ENCODE data around the gene CCDC57.

CCDC57 gene

DNA sequence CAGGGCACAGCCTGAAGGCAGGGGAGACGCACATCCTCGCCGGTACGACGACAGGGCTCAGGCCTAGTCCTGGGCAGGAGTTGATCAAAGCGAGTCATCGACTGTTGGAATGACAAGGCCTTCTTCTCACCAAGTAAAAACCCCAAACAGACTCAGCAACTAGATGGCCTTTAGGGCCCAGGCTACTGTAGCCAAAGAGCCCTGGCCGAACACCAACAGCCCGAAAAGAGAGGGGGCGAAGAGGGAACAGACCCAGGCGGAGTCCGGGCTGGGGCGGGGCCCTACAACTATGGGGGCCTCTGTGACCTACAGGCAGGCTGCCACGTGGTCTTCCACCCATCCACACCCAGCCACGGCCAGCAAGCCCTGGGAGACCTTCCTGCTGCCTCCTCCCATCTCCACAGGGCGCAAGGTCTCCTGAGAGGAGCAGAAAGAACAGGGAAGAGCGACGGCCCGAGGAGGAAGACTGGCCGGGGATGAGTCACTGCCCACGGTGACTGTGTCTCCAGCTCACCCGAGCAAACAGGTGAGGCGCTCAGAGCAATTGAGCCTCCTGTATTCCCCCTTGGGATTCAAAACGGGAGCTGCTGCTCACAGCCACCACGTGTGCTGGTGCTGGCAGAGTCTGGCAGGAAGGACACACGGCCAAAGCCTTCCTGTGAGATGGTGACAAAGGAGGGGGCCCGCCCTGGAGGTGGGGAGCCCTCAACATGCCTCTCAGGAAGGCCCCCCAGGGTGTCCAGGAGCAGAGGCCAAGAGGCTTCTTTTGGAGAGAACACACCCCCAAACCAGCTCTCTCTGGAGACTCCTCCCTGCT, 33.9 kb upstream of the CCDC57 start:
- no peak for DNase-seq

DNA sequence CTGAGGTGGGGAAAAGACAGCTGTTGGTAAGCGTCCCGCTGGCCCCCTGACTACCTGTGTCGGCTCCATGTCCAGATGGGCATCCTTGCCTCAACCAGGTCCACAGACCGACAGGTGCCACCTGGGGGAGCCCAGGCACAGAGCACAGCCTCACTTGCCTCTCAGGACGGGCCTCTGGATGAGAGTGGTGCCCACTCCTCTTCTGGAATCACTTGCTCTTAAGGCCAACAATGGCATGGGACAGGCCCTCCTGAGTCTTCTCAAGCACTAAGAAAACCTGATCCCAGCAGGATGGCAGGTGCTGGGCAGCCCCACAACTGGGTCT, 33.4 kb upstream of the CCDC57 start:
- DNase-seq: no peak

DNA sequence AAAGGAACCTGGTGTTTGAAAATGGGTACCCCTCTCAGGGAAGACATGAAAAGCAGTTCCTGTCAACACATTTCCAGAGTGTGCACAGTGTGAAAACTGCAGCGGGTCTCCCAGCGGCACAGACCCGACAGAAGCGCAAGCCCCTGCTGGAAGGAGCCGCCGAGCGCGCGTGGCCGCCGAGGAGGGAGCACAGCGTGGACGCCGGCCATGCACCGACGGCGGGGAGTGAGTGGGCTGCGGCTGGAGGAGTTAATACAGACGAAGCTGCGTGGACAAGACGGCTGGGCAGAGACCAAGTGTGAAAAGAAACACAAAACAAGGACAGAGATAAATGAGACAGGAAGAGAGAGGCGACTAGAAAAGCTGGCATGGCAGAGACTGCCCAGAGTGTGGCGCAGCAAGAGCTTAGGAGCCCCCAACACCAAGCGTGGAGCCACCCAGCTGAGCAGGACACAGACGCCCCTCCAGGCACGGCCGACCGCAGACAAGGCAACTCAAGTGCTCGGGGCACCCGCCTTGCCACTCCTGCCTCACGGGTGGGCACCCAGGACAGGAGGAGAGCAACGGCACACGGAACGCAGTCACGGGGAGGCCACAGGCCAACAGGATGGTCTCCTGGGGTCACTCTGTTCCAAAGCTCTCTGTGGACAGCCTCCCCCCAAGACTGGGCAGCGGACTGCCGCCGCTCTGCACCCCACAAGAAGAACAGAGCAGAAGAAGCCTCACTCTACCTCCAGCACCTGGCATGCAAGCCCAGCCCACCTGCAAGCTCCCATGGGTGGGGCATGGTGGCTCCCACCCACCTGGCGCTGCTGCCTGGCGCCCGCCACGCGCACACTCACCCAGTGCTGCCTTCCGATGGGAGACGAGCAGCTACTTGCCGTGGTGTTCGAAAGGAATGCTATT, 32.7 kb upstream of the CCDC57 start:
- DNase-seq: no peak

DNA sequence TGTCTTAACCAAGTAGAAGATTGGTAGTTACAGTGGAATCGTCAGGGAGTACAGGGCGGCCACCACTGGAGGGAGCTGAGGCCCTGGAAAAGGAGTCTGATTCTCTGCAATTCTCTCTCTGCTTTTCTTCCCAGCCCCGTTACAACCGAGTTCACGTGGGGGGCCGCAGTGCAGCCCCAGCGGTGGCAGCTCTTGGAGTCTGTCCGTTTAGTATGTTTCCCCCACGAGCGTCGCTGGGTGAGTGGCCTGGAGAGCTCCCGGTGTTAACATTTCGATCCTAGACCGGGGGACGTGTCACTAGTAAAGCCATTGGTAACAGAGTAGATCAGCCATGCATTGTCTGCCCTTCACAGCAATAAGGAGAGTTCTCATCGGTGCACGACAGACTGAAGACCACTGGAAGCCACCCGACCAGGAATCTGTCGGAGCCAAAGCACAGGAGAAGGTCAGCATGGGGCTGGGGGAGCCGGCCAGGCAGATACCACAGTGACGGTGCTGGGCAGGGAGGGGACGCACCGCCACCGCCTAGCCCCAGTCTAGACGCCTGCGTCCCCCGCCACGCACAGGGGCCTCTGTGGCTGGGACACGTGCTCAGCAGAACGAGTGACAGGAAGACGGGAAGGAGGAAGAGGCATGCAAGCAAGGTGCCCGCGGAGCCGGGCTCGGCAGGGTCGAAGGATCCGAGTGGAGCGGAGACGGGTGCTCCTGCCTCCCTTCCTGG, 31.9 kb upstream of the CCDC57 start:
- DNase-seq: peak; percentile 54

DNA sequence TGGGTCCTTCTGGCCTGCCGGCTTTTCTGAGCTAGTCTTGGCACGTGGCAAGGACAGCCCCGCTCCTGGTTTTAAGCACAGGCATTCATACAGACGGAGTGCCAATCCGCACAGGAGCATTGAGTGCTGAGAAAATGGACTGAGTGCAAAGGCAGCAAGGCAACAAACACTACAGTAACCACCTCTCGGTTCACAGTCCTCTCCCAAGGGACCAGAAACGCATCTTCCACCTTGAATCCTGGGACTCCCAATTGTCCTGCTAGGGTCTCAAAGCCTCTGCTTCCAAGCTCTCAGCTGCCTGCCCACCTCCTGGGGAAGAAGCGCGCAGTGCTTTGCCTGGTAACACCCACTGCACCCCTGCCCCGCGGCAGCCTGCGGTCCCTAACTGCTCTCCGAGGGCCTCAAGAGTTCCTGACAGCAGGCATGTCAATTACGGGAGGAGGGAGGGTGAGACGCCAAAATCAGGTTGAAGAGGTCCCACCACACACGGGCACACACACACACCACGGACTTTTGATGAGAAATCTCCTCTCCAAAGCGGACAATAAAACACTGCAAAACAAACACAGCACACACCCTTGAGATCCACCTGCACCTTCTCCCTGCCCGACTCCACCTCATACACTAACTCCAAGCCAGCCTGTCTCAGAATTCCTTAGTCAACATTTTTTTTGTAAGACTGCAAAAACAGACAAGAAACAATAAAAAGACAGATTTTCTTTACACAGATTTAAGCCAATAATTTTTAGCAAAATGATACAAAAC, 31.2 kb upstream of the CCDC57 start:
- peak; percentile 19 for DNase-seq

DNA sequence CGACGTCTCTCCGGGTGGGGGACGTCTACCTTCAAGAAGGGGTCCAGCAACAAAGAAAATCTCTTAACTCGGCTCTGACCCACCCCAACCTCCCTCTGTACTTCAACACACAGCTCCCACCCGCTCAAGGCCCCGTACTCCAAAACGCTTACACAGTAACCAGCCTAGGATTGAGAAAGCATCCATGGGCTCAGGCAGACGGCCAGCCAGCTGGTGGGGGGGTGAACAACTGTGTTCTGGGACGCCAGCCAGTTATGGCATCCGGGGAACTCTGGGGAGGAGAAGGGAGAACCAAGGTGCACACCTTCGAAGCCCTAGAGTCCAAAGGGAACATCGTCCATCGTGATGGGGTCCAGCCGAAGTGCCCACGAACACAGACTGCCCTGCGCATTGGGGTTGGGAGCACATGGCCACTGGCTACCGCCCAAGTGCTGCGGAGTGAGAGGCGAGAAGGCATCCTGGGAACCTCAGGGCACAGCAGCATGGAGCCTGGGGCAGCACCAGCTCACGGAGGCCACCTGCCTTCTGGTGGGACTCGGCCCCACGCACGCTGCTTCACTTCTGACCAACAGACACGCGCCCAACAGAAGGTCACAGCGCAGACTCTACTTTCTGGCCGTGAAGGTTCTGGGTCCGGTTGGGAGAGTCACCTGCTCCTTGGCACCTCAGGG, 30.5 kb upstream of the CCDC57 start:
- peak; percentile 88 for DNase-seq

DNA sequence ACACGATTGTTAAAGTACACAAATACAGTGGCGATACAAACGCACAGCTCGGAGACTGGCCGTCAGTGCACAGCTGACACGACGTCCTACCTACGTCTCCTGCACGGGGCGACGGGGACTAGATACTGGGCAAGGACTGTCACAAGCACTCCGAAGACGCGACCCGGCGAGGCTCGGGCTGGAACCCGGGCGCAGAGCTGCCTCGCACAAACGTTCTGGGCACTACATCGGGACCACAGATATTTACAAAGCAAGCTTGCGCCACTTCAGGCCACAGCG, 30.0 kb upstream of the CCDC57 start:
- DNase-seq: no peak

DNA sequence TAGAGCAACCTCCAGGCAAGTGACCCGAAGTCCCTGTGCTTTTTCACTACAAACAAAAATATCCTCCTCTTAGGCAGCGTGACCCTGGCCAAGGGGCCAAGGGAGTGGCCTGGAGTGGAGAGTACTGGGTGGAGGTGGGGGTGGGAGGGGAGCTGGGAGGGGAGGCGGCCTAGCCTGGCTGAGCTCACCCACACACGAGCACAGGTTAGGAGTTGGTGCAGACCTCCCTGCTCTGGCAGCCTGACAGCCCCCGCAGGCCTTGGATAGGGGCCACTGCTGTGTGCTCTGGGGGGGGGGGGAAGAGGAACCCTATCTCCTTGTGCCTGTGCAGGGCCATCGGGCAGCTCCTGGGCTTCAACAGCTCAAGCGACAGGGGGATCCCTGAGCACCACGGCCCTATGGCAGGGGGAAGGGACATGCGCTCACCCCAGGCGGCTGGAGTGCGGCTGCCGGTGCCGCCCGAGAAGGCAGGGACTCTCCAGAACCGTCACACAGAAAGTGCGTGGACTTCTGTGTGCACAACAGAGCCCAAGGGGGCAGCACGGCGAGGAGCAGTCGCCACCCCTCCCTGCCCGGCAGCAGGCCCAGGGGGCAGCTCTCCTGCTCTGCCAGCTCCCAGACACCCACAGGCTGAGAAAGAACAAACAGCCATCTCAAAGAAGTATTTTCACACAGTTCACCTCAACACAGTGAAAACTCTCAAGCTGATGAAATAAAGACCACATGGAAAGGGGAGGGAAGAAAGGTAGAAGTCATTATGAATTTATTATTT, 29.5 kb upstream of the CCDC57 start:
- DNase-seq: peak; percentile 63

DNA sequence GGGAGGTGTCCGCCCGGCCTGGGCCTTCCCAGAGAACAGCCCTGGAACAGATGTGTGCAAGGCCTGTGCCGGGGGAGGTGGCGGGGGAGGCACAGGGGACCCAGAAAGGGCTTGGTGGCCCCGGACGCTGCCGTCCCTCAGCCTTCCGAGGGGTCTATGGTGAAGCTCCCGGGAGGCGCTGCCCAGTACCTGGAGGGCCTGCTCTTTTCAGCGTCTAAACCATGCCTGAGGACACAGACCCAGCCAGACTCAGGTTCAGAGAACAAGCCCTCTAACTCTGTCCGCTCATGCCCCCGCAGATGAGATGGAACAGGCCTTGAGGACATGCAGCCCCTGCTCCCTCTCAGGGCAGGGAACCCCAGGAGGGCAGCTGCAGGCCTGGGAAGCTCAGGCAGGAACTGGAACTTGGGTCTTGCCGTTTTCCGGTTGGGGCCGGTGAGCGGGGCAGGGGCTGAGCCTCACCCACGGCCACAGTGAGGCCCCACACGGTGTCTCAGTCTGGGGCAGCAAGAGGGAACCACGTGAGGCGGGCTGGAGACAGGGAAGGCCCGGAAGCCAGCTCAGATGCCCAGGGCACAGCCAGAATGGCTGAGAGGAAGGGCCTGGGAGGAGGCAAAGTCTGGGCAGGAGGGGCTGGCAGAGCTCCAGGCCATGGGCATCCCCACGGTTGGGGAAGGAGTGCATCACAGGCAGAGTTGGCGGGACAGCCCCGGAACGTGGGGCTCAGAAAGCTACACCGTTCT, 28.7 kb upstream of the CCDC57 start:
- DNase-seq: peak; percentile 78

DNA sequence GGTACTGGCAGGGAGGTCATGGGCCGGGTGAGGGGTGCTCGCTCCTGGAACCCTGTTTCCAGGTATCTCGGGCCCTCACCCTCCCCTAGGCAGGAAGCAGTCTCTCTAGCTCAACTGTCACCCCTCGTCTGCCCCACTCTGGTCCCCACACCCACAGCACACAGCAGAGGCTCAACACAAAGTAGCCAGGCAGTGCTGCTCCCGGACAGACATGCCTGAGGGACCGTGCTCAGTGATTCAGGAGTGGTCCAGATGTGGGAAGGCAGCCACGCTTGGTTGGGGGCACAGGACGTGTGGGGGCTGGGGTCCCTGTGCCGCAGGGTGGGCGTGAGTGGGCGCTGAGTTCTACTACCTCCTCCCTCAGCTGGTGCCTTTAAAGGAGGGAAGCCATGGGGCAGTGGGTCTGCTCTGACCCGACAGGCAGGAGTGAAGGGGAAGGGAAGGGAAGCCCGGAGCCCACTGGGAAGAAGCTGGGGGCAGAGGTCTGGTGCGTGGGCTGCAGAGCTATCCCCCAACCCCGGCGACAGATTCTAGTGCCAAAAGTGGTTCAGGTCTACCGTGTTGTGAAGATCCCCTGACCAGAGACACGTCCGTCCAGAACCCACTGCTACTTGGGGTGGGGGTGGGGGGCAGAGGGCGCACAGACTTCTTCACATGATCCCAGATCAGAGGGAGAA, 28.0 kb upstream of the CCDC57 start:
- peak; percentile 28 for DNase-seq

DNA sequence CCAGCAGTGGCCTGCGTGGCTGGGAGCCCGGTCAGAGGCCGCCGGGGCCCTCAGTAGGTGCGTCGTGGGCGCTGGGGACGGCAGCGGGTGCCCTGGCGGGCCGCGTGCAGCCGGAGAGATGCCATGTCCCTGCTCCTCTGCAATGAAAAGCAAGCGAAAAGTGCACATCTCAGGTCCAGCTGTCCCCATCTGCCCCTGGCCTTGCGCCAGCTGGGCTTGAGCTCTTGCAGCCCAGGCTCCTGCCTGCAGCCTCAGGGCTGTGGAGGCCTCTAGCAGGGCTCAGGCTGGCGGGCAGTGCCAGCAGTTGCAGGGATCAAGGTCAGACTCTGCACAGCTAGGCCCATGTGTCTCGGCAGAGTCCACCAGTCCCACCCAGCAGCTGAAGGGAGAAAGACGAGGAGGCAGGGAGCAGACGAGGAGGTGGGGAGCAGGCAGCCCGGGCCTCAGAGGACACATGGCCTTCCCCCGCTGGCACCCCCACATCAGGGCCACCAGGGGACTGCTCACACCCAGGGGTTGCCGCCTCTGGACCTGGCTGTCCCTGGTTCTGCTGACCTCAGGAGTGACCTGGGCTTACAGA, 27.4 kb upstream of the CCDC57 start:
- peak; percentile 49 for DNase-seq

DNA sequence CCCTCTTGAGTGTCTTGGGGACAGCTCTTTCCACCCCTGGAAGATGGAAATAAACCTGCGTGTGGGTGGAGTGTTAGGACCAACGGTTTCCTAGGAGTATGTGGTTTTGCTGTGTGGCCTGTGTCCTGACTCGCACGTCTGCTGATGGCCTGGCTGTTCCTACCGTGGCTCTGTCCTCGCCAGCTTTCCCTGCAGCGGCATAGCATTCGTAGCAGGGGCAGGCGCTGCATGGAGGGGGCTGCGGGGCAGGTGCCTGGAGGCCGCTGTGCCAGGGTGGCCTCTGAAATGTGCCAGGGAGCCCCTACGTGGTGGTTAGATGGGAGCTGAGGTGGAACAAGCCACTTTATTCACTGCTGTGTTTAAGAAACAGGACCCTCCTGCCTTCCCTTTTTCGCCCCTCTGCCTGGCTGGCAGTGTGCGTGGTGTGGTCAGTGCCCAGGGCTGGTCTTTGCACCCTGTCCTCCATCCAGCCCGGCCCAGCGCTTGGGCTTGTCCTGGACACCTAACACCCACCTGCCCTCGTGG, 26.8 kb upstream of the CCDC57 start:
- DNase-seq: peak; percentile 21

DNA sequence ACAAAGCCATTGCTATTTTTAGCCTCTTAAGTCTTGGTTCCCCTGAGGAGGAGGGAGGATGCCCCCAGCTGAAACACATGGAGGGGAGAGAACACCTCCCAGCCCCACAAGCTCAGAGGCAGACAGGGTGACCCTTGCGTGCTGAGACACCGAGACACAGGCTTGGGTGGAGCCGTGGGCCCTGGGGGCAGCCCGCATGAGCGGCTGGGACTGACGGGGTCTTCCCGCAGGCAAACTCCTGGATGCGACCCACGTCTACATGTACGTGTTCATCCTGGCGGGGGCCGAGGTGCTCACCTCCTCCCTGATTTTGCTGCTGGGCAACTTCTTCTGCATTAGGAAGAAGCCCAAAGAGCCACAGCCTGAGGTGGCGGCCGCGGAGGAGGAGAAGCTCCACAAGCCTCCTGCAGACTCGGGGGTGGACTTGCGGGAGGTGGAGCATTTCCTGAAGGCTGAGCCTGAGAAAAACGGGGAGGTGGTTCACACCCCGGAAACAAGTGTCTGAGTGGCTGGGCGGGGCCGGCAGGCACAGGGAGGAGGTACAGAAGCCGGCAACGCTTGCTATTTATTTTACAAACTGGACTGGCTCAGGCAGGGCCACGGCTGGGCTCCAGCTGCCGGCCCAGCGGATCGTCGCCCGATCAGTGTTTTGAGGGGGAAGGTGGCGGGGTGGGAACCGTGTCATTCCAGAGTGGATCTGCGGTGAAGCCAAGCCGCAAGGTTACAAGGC, 26.0 kb upstream of the CCDC57 start:
- peak; percentile 67 for DNase-seq

DNA sequence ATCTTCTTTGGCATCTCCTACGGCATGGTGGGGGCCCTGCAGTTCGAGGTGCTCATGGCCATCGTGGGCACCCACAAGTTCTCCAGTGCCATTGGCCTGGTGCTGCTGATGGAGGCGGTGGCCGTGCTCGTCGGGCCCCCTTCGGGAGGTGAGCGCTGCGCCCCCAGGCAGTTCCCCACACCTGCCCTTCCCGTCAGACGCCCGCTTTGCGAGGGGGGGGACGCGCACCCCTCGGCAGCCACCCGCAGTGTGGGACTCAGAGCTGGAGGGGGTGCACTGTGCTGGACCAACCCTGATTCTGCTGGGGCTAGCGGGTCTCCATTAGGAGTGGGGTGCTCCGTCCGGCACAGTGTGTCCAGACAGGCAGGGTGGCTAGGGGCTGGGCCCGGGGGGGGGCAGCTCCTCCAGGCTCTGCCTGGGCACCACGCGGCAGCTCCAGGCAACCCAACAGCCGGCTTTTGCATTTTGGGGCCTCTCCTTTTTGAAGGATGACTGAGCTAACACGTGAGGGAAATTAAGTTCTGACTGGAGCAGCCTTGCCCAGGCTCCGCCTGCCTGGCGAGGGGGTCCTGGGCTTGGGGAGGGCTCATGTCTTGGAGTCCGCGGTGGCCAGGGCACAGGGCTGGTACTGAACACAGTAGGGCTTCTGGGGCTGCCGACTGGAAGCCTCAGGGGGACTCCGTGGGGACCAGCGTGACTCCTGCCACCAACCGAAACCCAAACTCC, 25.3 kb upstream of the CCDC57 start:
- DNase-seq: peak; percentile 29

DNA sequence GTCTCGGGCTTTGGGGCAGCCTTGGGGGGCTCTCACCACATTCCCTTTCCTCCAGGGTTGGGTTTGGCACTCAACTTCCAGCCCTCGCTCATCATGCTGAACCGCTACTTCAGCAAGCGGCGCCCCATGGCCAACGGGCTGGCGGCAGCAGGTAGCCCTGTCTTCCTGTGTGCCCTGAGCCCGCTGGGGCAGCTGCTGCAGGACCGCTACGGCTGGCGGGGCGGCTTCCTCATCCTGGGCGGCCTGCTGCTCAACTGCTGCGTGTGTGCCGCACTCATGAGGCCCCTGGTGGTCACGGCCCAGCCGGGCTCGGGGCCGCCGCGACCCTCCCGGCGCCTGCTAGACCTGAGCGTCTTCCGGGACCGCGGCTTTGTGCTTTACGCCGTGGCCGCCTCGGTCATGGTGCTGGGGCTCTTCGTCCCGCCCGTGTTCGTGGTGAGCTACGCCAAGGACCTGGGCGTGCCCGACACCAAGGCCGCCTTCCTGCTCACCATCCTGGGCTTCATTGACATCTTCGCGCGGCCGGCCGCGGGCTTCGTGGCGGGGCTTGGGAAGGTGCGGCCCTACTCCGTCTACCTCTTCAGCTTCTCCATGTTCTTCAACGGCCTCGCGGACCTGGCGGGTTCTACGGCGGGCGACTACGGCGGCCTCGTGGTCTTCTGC, 24.6 kb upstream of the CCDC57 start:
- DNase-seq: peak; percentile 43

DNA sequence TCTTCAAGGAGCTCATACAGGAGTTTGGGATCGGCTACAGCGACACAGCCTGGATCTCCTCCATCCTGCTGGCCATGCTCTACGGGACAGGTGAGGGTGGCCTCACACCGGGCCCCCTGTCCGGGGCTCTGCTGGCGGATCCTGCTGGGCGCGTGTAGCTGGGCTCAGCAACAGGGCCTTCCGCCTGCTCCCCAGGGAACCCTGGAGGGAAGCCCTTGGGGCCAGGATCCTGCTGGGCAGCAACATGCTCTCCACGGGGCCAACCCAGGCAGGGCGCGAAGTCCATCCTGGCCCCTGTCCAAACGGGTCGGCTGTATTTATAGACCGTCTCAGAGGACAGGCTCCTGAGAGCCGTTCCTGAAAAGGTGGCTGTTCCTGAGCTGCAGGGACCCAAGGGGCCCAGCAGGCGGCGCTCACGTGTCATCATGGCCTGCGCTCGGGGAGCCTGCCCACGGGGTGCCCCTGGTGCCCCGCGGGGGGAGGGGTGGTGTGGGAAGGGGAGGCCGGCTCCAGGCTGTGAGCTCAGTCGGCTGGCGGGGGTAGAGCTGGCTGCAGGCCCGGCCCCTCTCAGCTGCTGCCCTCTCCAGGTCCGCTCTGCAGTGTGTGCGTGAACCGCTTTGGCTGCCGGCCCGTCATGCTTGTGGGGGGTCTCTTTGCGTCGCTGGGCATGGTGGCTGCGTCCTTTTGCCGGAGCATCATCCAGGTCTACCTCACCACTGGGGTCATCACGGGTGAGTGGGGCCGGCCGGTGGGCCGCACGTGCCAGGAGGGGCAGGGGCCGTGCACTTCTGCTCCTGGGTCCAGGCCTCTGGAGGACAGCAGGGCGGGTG, 23.7 kb upstream of the CCDC57 start:
- DNase-seq: peak; percentile 83

DNA sequence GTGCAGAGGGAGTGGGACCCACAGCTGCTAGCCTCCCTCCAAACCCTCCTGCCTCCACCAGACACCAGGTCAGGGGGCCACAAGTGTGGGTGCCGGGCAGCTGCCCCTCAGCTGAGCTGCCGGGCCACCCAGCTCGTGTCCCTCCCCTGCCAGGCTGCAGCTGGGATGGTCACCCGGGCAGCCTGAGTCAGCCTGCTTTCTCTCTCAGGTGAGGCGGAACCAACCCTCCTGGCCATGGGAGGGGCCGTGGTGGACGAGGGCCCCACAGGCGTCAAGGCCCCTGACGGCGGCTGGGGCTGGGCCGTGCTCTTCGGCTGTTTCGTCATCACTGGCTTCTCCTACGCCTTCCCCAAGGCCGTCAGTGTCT, 23.1 kb upstream of the CCDC57 start:
- DNase-seq: no peak

Measured in femur (tissue), 1 donor.